ENCODE measurements around the gene RPLP2. TPM values are rescaled to one million over a fixed set of nuclear protein-coding genes. Genes with fewer than 3 reads are reported as not detected.

The RPLP2 gene
- total and polyA plus RNA-seq, 7 experiments from 2014 or later: 2,266 to 5,944 (median 4,844) TPM

DNA sequence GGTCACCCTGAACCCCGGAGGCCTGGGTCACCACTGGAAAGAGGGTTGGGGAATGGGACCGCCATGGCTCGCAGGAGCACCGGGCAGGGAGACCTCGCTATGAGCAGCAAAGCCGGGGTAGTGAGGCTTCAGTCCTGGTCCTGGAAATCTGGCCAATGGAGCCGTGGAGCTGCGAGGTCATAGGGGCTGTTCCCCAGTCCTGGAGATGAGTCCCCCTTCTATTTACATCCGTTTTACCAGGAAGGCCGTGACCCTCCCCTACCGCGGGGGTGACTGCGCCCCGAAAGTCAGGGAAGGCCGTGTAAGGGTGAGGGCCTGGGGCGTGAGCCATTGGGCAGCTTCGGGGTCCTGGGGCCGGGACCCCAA lies 5.2 kb upstream of the RPLP2 start:
- H3K27ac Mint-ChIP-seq: peak overlapping the region in 7 of 9 donors; percentile 43 to 84 (median 66)
- H3K27ac ChIP-seq (ENCODE audit: low read depth, low read length): peak overlapping the region; percentile 91
- no peaks in the 10 kb centered on the region for H3K27me3 Mint-ChIP-seq
- POLR2A ChIA-PET: interaction anchor here (1.0 to 8.5 kb wide), 7 partner anchors 8 to 298 kb away, joined by 3 to 66 read pairs (median 5); partner anchors contain the start of genes PNPLA2, POLR2L, RNH1 and TSPAN4
- H3K36me3 Mint-ChIP-seq: peaks cover 0 to 5% (median 0%) of the 10 kb centered on the region in 5 donors
- ATAC-seq (no peak), DNase-seq (no peak)
- peak overlapping the region; percentile 66 for H3K4me3 ChIP-seq (ENCODE audit: low read length)
- peaks cover 0 to 2% (median 0%) of the 10 kb centered on the region in 11 donors for H3K9me3 Mint-ChIP-seq
- H3K9me3 ChIP-seq (ENCODE audit: control insufficient read depth in 2 of 3, low read length in 3 of 3): no peaks in the 10 kb centered on the region
- CTCF ChIA-PET: interaction anchor here (0.9 kb wide), 1 partner anchor 12 kb away, joined by 3 read pairs; no protein-coding TSS in a partner anchor
- peak overlapping the region; percentile 69 to 88 (median 78) for H3K4me3 Mint-ChIP-seq
- H3K27me3 ChIP-seq (ENCODE audit: control insufficient read depth in 2 of 2, insufficient read depth in 2 of 2, low read length in 2 of 2): no peaks in the 10 kb centered on the region
- H3K4me1 ChIP-seq (ENCODE audit: control insufficient read depth in 2 of 2, insufficient read depth in 2 of 2, low read length in 2 of 2): peaks cover 15 to 17% of the 10 kb centered on the region in 2 donors
- H3K4me1 Mint-ChIP-seq: peaks cover 0 to 26% (median 20%) of the 10 kb centered on the region in 7 donors
- peaks cover 0 to 34% (median 5%) of the 10 kb centered on the region in 3 experiments for H3K36me3 ChIP-seq (ENCODE audit: control insufficient read depth in 2 of 3, insufficient read depth in 3 of 3, low read length in 3 of 3)
- intact Hi-C loops (cut with micrococcal nuclease): loop anchor here in 1 of 2 donors (2.0 kb wide), 1 partner anchor 110 kb away; the partner anchor contains the start of genes DEAF1 and TMEM80

- Histone ChIP-seq H3K4me1 (ENCODE audit: control insufficient read depth in 2 of 2, insufficient read depth in 2 of 2, low read length in 2 of 2) (peaks cover 32 to 33% of the 10 kb centered on the region in 2 donors), H3K4me3 (ENCODE audit: low read length) (peak overlapping the region; percentile 96), H3K36me3 (ENCODE audit: control insufficient read depth in 2 of 3, insufficient read depth in 3 of 3, low read length in 3 of 3) (peaks cover 10 to 28% (median 12%) of the 10 kb centered on the region in 3 experiments), H3K9me3 (ENCODE audit: control insufficient read depth in 2 of 3, low read length in 3 of 3) (no peaks in the 10 kb centered on the region), H3K27ac (ENCODE audit: low read depth, low read length) (peak overlapping the region; percentile 96), H3K27me3 (ENCODE audit: control insufficient read depth in 2 of 2, insufficient read depth in 2 of 2, low read length in 2 of 2) (no peaks in the 10 kb centered on the region)
- CTCF ChIA-PET: no interaction called here
- H3K4me3 Mint-ChIP-seq: peak overlapping the region; percentile 88 to 96 (median 95)
- peaks cover 0 to 16% (median 0%) of the 10 kb centered on the region in 5 donors for H3K36me3 Mint-ChIP-seq
- H3K27ac Mint-ChIP-seq: peak overlapping the region; percentile 91 to 99 (median 97)
- H3K9me3 Mint-ChIP-seq: peaks cover 0 to 3% (median 0%) of the 10 kb centered on the region in 11 donors
- intact Hi-C loops (cut with micrococcal nuclease): loop anchor here (1.0 to 2.0 kb wide), 11 partner anchors 11 to 1592 kb away; partner anchors contain the start of genes PHRF1 (in 2 of the 2), GATD1 (in 1 of the 2), POLR2L (in 1 of the 2) and RNH1 (in 1 of the 2)
- H3K4me1 Mint-ChIP-seq: peaks cover 8 to 53% (median 38%) of the 10 kb centered on the region in 7 donors
- H3K27me3 Mint-ChIP-seq: no peaks in the 10 kb centered on the region
- POLR2A ChIA-PET: interaction anchor here (0.7 to 2.2 kb wide), 15 partner anchors 10 to 571 kb away, joined by 3 to 51 read pairs (median 4); partner anchors contain the start of genes DEAF1, PNPLA2, SLC25A22 and TMEM80
- ATAC-seq (no peak), DNase-seq (peak in 1 of 9 donors; percentile 46)
Observed at GRCh38 chr11:808427-809286, 1.1 kb upstream of the RPLP2 start.

GRCh38 chr11:810040-810567 lies 337 bp downstream of the RPLP2 start:
- Histone ChIP-seq H3K4me3 (ENCODE audit: low read length) (peak overlapping the region; percentile 96), H3K36me3 (ENCODE audit: control insufficient read depth in 2 of 3, insufficient read depth in 3 of 3, low read length in 3 of 3) (peaks cover 10 to 33% (median 12%) of the 10 kb centered on the region in 3 experiments), H3K27ac (ENCODE audit: low read depth, low read length) (peak overlapping the region; percentile 96), H3K27me3 (ENCODE audit: control insufficient read depth in 2 of 2, insufficient read depth in 2 of 2, low read length in 2 of 2) (no peaks in the 10 kb centered on the region), H3K9me3 (ENCODE audit: control insufficient read depth in 2 of 3, low read length in 3 of 3) (no peaks in the 10 kb centered on the region), H3K4me1 (ENCODE audit: control insufficient read depth in 2 of 2, insufficient read depth in 2 of 2, low read length in 2 of 2) (peaks cover 22 to 25% of the 10 kb centered on the region in 2 donors)
- intact Hi-C loops (cut with micrococcal nuclease): no loop called here
- H3K4me1 Mint-ChIP-seq: peaks cover 8 to 50% (median 31%) of the 10 kb centered on the region in 7 donors
- ChIA-PET POLR2A (interaction anchor here (0.6 to 2.2 kb wide), 13 partner anchors 9 to 573 kb away, joined by 3 to 51 read pairs (median 5); partner anchors contain the start of genes DEAF1, PNPLA2, SLC25A22 and TMEM80), CTCF (interaction anchor here (0.6 to 1.3 kb wide), 2 partner anchors 9 to 65 kb away, joined by 3 to 4 read pairs; no protein-coding TSS in a partner anchor)
- H3K27me3 Mint-ChIP-seq: no peaks in the 10 kb centered on the region
- H3K36me3 Mint-ChIP-seq: peaks cover 0 to 16% (median 0%) of the 10 kb centered on the region in 5 donors
- ATAC-seq (peak; percentile 16), DNase-seq (no peak)
- H3K9me3 Mint-ChIP-seq: peaks cover 0 to 3% (median 0%) of the 10 kb centered on the region in 11 donors
- H3K4me3 Mint-ChIP-seq: peak overlapping the region; percentile 88 to 96 (median 95)
- peak overlapping the region; percentile 91 to 99 (median 97) for H3K27ac Mint-ChIP-seq

DNA sequence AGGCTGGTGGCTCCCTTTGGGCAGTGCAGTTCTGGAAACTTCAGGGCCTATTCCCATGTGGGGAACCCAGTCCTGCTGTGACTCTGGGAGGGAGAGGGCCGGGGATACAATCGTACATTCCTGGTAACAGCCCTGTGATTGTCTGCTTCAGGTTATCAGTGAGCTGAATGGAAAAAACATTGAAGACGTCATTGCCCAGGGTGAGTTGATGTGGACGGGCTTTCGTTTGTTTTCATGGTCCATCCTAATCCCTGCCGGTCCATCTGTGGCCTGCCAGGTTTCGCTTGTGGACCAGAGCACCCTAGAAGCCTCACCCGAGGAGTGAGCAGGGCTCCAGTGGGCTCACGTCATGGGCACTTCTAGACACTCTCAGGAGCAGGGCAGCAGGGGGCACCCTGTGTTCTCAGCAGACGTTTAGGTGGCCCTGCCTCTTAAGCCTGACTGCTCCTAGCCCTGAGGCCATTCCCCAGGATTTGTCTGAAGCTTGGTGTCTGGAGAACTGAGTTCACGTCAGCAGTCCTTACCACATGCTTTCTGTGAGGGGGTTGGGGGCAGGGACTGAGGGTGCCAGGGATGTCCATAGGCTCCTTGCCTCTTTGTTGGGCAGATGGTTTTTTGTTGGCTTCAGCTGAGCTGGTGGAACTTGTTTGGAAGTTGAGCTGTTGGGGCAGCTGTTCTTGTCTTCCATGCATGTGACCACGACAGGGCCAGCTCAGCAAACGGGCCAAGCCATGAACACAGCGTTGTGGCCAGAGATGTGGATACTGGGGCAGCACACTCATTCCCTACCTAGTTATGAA lies 1.9 kb downstream of the RPLP2 start:
- Histone ChIP-seq H3K9me3 (ENCODE audit: control insufficient read depth in 2 of 3, low read length in 3 of 3) (no peaks in the 10 kb centered on the region), H3K4me1 (ENCODE audit: control insufficient read depth in 2 of 2, insufficient read depth in 2 of 2, low read length in 2 of 2) (peaks cover 22 to 25% of the 10 kb centered on the region in 2 donors), H3K4me3 (ENCODE audit: low read length) (peak overlapping the region; percentile 96), H3K27ac (ENCODE audit: low read depth, low read length) (peak overlapping the region; percentile 96), H3K27me3 (ENCODE audit: control insufficient read depth in 2 of 2, insufficient read depth in 2 of 2, low read length in 2 of 2) (no peaks in the 10 kb centered on the region), H3K36me3 (ENCODE audit: control insufficient read depth in 2 of 3, insufficient read depth in 3 of 3, low read length in 3 of 3) (peaks cover 10 to 33% (median 12%) of the 10 kb centered on the region in 3 experiments)
- H3K36me3 Mint-ChIP-seq: peaks cover 0 to 16% (median 0%) of the 10 kb centered on the region in 5 donors
- intact Hi-C loops (cut with micrococcal nuclease): no loop called here
- POLR2A ChIA-PET: interaction anchor here (0.7 to 2.2 kb wide), 4 partner anchors 8 to 238 kb away, joined by 4 to 28 read pairs (median 4); no protein-coding TSS in a partner anchor
- H3K4me1 Mint-ChIP-seq: peaks cover 8 to 44% (median 31%) of the 10 kb centered on the region in 7 donors
- H3K27ac Mint-ChIP-seq: peak overlapping the region; percentile 74 to 99 (median 87)
- peak overlapping the region; percentile 79 to 96 (median 90) for H3K4me3 Mint-ChIP-seq
- DNase-seq: no peak
- CTCF ChIA-PET: interaction anchor here (1.3 kb wide), 1 partner anchor 8 kb away, joined by 3 read pairs; no protein-coding TSS in a partner anchor
- no peak for ATAC-seq
- peaks cover 0 to 3% (median 0%) of the 10 kb centered on the region in 11 donors for H3K9me3 Mint-ChIP-seq
- no peaks in the 10 kb centered on the region for H3K27me3 Mint-ChIP-seq

DNA sequence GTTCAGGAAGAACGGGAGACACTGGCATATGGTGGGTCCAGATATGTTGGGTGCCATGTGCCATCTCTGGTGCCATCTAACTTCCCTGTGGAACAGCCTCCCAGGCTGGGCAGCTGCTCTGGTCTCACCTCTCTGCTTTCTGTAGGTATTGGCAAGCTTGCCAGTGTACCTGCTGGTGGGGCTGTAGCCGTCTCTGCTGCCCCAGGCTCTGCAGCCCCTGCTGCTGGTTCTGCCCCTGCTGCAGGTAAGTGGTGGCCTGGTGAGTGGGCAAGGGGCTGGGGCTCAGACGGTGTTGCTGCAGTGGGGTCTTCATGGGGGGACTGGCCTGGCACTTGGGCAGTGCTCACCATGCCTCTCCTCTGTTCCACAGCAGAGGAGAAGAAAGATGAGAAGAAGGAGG lies 2.6 kb downstream of the RPLP2 start:
- intact Hi-C loops (cut with micrococcal nuclease): no loop called here
- CTCF ChIA-PET: no interaction called here

More for the DNA sequence above, 2.6 kb downstream of the RPLP2 start:
- Mint-ChIP-seq H3K4me3 (peak overlapping the region in 6 of 10 donors; percentile 27 to 96 (median 63)), H3K36me3 (peaks cover 0 to 16% (median 0%) of the 10 kb centered on the region in 5 donors), H3K4me1 (peaks cover 8 to 42% (median 31%) of the 10 kb centered on the region in 7 donors), H3K27me3 (no peaks in the 10 kb centered on the region), H3K27ac (peak overlapping the region in 3 of 9 donors; percentile 38 to 93 (median 62)), H3K9me3 (peaks cover 0 to 3% (median 0%) of the 10 kb centered on the region in 11 donors)
- H3K27ac ChIP-seq (ENCODE audit: low read depth, low read length): no peak overlapping the region
- ATAC-seq: no peak
- H3K4me1 ChIP-seq (ENCODE audit: control insufficient read depth in 2 of 2, insufficient read depth in 2 of 2, low read length in 2 of 2): peaks cover 22 to 25% of the 10 kb centered on the region in 2 donors
- DNase-seq: no peak
- POLR2A ChIA-PET: interaction anchor here (0.7 to 2.2 kb wide), 6 partner anchors 8 to 752 kb away, joined by 3 to 28 read pairs (median 4); no protein-coding TSS in a partner anchor
- H3K9me3 ChIP-seq (ENCODE audit: control insufficient read depth in 2 of 3, low read length in 3 of 3): no peaks in the 10 kb centered on the region
- H3K36me3 ChIP-seq (ENCODE audit: control insufficient read depth in 2 of 3, insufficient read depth in 3 of 3, low read length in 3 of 3): peaks cover 10 to 33% (median 12%) of the 10 kb centered on the region in 3 experiments
- no peaks in the 10 kb centered on the region for H3K27me3 ChIP-seq (ENCODE audit: control insufficient read depth in 2 of 2, insufficient read depth in 2 of 2, low read length in 2 of 2)
- no peak overlapping the region for H3K4me3 ChIP-seq (ENCODE audit: low read length)

Measured in naive thymus-derived CD4-positive, alpha-beta T cell (primary cell).